Sciatic nerve (tissue), 2 donors: ENCODE measurements around the gene P2RX4. TPM values are rescaled to one million over a fixed set of nuclear protein-coding genes. Genes with fewer than 3 reads are reported as not detected.
"Not testable (repeated sequence)": the region's sequence is repeated elsewhere in the genome, so short reads cannot be mapped to it uniquely, and the experiment has no call there.

ENCODE experiments used
- ATAC-seq: fragments of 200-7000 bp; cut with Tn5 transposase; one replicate; pipeline ENCODE4 v1.9.1; 2020; ENCODE audit warnings: mild to moderate bottlenecking, moderate library complexity
- DNase-seq: peaks from one replicate; pipeline ENCODE4 v3.0.0-alpha.2; 2020; ENCODE audit warnings: low spot score
- intact Hi-C: fragments of 100-400 bp; cut with DNase I; formaldehyde crosslinking; loops from one replicate; pipeline ENCODE4 v1.14.2; 2022
- total RNA-seq: library from RNA; stranded (reverse); fragmentation: NEBNext Ultra II Directional; extraction: Animal tissue kit (Norgen Biotek cat#: 25700); gene quantifications from one replicate; pipeline ENCODE4 v1.2.1, GENCODE V29; 2021
- donor health status: DM: no; HTN: no; CAD: no.
- donor health status: DM: no; HTN: no; CAD: no.

Gene P2RX4
- total RNA-seq, 1 donor from 2014 or later = 24.2 TPM

DNA sequence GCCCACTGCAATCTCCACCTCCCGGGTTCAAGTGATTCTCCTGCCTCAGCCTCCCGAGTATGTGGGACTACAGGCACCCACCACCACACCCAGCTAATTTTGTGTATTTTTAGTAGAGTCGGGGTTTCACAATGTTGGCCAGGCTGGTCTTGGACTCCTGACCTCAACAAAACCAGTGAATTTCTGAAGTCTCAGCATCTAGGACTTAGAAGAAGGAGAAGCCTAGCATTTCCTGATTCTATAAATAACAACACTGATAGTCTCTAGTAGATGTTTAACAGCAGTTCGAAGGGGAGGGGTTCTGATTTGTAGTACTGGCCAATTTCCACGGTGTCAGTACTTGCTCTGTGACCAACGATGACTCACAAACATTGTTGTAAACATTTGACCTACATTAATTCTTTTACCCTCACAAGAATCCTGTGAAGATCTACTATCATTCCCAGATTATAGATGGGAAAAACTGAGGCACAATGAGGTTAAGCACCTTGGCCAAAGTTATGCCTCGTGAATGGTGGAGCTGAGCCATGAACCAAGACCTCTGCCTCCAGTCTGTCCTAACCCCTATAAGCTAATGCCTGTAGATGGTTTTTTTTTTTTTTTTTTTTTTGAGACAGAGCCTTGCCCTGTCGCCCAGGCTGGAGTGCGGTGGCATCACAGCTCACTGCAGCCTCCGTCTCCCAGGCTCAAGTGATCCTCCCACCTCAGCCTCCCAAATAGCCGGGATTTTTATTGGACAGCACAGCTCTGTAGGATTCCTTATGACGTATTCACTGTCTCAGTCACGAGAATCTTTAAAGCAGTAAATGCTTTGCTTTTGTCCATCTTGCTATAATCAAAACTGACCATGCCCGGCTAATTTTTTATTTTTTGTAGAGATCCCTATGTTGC lies 5.2 kb downstream of the P2RX4 start:
- ATAC-seq = peak; percentile 26
- no peak for DNase-seq
- intact Hi-C loops = no loop called here

DNA sequence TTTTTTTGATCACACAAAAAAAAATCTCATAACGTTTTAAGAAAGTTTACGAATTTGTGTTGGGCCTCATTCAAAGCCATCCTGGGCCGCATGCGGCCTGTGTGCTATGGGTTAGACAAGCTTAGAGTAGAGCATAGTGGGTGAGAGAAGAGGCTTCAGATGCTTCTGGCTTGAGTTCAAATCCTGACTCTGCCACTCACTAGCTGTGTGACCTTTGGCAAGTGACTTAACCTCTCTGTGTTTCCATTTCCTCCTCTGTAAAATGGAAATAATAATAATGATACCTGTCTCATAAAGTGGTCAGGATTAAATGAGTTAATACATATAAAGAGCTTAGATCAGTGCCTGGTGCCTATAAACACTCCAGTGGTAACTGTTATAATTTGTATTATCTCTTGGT lies 6.2 kb downstream of the P2RX4 start:
- ATAC-seq (no peak), DNase-seq (no peak)
- intact Hi-C loops = no loop called here

DNA sequence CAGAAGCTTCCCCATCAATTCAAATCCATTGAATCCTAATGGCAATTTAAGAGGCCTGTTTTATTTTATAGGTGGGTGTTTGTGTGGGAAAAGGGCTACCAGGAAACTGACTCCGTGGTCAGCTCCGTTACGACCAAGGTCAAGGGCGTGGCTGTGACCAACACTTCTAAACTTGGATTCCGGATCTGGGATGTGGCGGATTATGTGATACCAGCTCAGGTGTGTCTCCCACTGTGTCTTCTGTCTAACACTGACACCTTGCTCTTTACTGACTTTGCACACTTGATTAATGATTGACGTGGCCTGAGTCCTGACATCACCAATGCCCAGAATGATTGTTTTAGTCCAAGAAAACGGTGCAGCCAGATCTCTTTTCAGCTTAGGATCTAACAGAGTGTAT lies 7.1 kb downstream of the P2RX4 start:
- DNase-seq (no peak), ATAC-seq (no peak)
- intact Hi-C loops = no loop called here

DNA sequence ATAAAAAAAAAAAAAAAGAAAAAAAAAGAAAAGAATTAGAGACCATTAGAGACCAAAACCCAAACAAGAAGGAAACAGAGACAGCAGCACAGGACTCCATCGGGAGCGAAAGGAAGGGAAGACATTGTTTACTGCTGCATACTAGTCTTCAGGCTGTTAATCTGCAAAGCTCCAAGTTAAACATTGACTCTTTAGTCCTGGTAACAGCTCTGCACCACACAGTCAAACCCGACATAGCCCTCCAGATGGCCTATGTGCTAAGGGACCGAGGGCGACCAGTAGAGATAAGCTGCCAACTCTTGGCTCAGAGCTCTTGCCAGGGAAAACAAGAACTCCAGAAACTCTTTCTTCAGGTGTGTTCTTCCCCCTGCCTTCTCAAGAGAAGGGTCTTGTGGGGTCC lies 7.8 kb downstream of the P2RX4 start:
- ATAC-seq = no peak
- intact Hi-C loops = no loop called here
- DNase-seq = no peak

DNA sequence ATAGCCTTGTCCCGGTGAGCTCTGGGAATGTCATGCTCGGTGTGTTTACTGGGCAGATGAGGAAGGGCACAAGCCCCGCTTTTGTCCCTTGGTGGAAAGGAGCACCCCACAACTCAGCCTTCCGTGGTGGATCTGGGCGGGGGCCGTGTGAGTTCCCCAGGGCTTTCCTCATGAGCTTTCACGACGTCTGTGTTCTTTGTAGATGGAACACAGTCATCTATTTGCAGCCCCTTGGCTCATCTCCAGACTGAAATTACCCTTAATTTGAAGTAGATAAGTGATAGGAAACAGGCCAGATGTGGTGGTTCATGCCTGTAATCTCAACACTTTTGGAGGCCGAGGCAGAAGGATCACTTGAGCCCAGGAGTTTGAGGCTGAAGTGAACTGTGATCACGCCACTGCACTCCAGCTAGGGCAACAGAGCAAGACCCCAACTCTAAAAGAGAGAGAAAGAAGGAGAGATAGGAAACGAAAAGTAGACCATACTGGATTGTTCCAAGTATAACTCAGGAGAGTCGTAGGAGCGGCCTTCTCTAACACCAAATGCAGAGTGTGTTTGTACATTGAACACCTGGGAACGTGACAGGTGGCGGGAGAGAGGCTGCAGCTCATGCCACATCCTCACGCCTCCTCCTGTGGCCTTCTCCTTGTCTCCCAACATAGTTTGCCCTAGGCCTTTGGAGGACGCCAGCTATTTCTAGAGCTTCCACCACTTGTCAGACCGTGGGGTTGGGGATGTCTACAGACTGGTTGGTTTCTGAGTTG lies 8.8 kb downstream of the P2RX4 start:
- intact Hi-C loops = no loop called here
- no peak for ATAC-seq
- no peak for DNase-seq

DNA sequence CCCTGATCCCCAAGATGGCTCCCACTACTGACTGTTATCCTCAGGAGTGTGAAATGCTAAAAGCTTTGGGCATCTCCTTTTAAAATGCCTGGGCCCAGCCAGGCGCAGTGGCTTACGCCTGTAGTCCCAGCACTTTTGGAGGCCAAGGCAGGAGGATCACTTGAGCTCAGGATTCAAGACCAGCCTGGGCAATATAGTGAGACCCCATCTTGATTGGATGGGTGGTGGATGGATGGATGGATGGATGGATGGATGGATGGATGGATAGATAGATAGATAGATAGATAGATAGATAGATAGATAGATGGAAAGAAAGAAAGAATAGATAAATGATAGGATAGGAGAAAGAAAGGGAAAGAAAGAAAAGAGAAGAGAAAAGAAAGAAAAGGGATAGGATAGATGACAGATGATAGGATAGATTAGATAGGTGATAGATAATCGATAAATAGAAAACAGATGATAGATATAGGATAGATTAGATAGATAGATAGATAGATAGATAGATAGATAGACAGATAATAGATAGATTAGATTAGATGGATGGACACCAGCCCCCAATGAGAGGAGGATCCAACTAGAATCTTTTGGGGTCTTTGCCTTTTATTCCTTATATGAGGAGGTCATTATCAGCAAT lies 9.5 kb downstream of the P2RX4 start:
- no peak for ATAC-seq
- intact Hi-C loops = no loop called here
- no peak for DNase-seq

DNA sequence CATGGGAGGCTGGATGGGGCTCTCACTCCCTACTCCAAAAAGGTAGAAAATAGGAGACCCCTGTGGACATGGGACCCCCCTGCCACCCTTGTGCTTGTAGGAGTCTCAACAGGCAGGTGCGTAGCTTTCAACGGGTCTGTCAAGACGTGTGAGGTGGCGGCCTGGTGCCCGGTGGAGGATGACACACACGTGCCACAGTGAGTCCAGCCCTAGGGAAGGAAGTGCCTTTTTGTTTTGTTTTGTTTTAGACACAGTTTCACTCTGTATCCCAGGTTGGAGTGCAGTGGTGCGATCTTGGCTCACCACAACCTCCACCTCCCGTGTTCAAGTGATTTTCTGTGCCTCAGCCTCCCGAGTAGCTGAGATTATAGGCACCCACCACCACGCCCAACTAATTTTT lies 12.9 kb downstream of the P2RX4 start:
- ATAC-seq (no peak), DNase-seq (no peak)
- intact Hi-C loops = no loop called here

DNA sequence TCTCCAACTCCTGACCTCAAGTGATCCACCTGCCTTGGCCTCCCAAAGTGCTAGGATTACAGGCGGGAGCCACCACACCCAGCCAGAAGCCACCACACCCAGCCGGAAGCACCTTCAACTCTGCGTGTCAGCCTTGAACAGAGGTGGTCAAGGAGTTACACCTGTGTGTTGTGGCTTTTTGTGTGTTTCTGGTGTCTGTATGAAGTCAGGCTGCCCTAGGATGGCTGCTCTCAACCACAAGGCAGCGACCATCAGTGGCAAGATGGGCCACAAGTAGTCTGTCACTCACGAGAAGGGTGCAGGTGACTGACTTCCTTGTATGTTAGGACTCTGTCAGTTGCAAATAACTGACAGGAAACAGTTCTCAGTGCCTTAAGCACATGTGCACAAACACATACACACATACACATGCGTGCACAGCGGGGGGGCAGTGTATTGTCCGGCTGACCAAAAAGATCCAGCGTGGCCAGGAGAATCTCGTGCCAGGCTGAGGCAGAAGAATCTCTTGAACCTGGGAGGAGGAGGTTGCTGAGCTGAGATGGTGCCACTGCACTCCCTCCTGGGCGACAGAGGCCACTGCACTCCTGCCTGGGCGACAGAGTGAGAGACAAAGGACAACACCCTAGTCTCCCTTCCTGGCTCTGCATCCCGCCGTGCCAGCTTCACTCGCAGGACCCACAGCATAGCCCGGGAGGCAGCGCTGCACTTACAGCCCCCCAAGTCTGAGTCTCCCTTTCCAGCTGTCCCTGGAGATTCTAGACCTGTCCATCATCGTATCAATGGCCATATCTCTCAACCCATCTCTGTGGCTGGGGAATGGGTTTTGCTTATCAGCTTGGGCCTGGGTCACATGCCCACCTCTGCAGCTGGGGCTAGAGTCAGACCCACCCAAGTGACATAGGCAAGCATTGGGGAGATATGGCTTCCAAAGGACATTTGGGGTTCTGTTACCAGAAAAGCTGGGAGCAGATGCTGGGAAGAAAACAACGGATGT lies 13.7 kb downstream of the P2RX4 start:
- no peak for DNase-seq
- no peak for ATAC-seq
- intact Hi-C loops = no loop called here

DNA sequence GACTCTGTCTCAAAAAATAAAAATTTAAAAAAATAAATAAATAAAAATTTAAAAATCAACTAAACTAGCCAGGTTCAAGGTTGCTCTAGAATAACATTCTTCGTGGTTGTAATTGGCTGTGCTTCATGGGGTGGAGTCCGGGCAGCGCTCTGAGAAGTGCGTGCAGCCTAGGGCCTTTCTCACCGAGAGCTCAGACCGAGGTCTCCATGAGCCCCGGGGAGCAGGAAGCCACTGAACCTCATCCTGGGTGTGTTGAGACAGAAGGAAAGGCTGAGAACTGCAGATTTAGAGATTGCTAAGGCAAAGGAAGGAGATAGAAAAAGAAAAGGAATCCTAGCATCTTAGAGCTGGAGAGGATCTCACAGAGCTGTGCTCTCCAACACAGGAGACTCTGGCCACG lies 14.7 kb downstream of the P2RX4 start:
- ATAC-seq (peak; percentile 35), DNase-seq (no peak)
- intact Hi-C loops = no loop called here

DNA sequence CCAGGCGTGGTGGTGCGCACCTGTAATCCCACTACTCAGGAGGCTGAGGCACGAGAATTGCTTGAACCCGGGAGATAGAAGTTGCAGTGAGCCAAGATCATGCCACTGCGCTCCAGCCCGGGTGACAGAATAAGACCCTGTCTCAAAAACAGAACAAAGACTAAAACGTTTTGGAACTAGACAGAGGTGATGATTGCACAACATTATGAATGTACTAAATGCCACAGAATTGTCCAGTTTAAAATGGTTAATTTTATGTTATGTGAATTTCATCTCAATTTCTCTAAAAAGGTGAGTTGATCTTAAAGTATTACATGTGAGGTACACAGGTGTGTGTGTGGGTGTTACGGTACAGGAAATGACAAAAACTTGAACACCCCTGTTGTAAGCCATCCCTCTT lies 16.5 kb downstream of the P2RX4 start:
- ATAC-seq (no peak), DNase-seq (no peak)
- intact Hi-C loops = no loop called here

DNA sequence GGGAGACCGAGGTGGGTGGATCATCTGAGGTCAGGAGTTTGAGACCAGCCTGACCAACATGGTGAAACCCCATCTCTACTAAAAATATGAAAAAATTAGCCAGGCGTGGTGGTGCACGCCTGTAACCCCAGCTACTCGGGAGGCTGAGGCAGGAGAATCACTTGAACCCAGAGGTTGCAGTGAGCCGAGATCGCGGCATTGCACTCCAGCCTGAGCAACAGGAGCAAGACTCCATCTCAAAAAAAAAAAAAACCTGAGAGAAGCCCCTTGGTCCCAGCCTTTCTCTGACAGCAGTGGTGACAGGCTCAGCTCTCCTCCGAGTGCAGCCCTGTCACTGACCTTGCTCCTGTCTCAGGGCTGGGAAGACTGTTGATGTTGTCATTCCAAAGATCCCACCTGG lies 16.9 kb downstream of the P2RX4 start:
- ATAC-seq, DNase-seq, intact Hi-C loops: not testable (repeated sequence)

DNA sequence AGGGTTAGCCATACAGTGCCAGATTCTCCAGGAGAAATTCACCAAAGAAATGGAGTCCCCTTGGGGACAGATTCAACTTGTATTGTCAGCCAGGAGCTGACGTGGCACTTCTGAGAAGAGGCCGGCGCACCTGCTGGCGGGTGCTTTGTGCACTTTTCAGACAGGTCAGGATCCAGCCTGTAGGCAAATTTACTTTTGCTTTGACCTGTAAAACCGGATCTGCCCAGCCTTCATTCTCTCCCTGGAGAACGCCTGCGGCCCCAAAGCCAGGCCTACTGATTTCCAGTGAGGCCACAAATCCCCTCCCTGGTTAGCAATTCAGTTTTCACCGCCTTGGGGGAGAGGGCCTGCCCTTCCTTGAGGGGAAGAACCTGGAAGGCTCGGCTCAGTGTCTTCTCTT lies 17.4 kb downstream of the P2RX4 start:
- ATAC-seq (no peak), DNase-seq (no peak)
- intact Hi-C loops = no loop called here

DNA sequence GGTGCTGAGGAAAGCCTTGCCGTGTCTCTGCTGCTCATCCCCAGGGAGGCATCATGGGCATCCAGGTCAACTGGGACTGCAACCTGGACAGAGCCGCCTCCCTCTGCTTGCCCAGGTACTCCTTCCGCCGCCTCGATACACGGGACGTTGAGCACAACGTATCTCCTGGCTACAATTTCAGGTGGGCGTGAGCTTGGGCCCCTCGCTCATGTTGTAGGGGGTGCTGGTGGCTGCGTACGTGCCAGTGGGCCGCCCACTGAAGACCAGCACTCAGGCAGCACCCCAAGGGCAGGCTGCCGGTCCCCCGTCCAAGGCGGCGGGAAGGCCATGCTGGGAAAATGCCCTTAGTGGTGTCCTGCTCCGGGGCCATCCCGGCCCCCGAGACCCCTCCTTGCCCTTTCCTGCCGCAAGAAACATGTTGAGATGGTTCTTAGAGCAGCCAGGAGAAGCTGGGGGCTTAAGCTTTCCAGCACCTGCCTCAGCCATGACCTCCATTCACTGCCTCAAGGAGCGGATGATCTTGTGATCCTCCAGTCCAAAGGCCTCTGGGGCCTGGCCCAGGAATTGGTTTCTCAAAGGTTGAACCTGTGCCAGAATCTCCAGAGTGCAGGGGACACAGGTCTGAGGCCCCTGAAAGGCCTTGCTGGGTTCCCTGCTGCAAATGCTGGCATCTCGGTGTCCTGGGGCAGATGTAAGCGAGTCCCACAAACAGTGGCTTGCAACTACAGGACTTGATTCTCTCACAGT lies 19.2 kb downstream of the P2RX4 start:
- no peak for ATAC-seq
- intact Hi-C loops = no loop called here
- no peak for DNase-seq

DNA sequence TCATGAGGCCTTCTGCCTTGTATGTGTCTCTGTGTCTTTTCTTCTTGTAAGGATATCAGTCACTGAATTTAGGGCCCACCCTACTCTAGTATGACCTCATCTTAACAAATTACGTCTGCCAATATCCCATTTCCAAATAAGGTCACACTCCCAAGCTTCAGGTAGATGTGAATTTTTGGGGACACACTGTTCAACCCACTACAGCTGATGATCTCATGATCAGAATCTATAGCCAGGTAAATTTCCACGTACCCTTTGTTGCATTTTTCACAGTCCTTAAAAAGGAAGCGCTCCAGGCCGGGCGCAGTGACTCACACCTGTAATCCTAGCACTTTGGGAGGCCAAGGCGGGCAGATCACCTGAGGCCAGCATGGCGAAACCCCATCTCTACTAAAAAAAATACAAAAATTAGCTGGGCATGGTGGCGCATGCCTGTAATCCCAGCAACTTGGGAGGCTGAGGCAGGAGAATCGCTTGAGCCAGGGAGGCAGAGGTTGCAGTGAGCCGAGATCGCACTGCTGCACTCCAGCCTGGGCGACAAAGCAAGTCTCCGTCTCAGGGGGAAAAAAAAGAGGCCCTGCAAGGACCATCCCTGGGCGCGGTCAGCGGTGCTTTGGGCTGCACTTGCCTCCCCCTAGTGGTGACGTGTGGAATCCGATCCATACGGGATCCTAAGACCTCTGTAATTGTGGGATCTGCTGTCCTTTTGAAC lies 20.1 kb downstream of the P2RX4 start:
- ATAC-seq (peak; percentile 86), DNase-seq (peak; percentile 84)
- intact Hi-C loops = not testable (repeated sequence)

DNA sequence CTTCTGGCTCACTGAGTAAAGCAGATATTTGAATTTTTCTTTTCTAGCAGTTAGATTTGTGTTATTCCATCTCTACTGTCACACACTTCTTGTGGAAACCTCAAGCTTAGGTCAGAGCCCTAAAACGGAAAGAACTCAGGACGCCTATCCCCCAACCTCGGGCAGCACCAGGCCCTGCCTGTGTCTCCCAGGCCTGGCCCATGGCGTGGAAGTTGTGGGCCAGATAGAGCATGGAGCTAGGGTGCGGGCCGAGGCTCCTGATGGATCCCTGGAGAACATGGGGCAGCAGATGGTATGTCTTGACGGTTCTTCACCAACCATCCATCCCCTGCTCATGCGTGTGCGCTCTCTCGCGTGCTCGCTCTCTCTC lies 20.6 kb downstream of the P2RX4 start:
- intact Hi-C loops = no loop called here
- DNase-seq (no peak), ATAC-seq (no peak)

DNA sequence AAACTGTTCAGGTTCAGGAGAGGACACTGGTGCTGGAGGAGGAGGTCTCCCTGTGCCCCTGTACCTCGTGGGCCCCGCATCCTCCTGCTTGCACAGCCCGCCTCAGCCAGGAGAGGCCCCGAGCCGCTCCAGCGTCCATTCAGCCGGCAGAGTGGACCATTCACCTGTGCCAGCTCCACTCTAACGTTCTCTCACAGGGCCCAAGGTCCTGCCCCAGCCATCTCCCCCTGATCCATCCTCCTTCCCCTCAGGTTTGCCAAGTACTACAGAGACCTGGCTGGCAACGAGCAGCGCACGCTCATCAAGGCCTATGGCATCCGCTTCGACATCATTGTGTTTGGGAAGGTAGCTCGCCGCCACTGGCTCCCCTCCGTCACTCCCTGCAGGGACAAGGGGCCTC lies 22.2 kb downstream of the P2RX4 start:
- intact Hi-C loops = no loop called here
- ATAC-seq = no peak

DNA sequence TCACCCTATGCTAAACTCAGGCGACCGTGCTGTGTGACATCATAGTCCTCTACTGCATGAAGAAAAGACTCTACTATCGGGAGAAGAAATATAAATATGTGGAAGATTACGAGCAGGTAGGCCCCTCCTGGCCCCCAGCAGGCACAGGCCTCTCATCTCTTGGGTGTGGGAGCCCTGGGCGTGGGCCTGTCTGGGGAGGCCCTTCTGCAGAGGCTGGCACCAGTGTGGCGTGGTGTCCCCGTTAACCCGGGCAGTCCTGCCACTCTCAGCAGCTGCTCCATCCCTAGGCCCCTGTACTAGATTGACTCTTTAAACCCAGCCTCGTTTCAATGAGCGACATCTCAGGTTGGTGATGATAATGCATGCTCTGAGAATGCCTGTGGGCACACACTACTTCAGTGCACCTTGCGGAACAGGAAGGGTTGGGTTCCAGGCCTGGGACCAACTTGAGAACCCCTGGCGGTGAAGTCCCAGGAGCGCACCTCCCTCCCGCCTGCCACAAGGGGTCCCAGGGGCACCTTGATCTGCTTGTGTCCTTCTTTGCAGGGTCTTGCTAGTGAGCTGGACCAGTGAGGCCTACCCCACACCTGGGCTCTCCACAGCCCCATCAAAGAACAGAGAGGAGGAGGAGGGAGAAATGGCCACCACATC lies 23.2 kb downstream of the P2RX4 start:
- DNase-seq = no peak
- no peak for ATAC-seq
- intact Hi-C loops = no loop called here

More for the DNA sequence above, 22.2 kb downstream of the P2RX4 start:
- no peak for DNase-seq
